Measurements from ENCODE around the gene KCMF1. TPM values are rescaled to one million over a fixed set of nuclear protein-coding genes. Genes with fewer than 3 reads are reported as not detected.

The KCMF1 gene
- total and polyA plus RNA-seq, 4 donors = 15.8 to 71.0 (median 47.4) TPM

GRCh38 chr2:85064927-85065577 is 94.1 kb downstream of the KCMF1 start:
- Histone ChIP-seq H3K9me3 (ENCODE audit: control insufficient read depth in 4 of 4, insufficient read depth in 3 of 4, low read length in 3 of 4) (no peaks in the 10 kb centered on the region), H3K4me1 (ENCODE audit: control insufficient read depth in 5 of 5, insufficient read depth in 5 of 5, low read length in 5 of 5) (peaks cover 0 to 9% (median 0%) of the 10 kb centered on the region in 5 donors), H3K27me3 (ENCODE audit: control insufficient read depth in 3 of 3, insufficient read depth in 3 of 3, low read length in 2 of 3) (peaks cover 0 to 3% (median 0%) of the 10 kb centered on the region in 3 donors), H3K9ac (ENCODE audit: insufficient read depth in 1 of 2, low read length in 2 of 2) (no peak overlapping the region), H3K27ac (ENCODE audit: low read depth in 1 of 2, low read length in 1 of 2) (no peak overlapping the region), H3K4me3 (no peak overlapping the region), H3K36me3 (ENCODE audit: control insufficient read depth in 4 of 4, insufficient read depth in 4 of 4, low read length in 4 of 4) (no peaks in the 10 kb centered on the region)
- ATAC-seq (ENCODE audit: insufficient read depth, low FRiP score) = no peak
- no peak for DNase-seq
- no peak for TF ChIP-seq CTCF (IDR thresholded peaks at IDR 0.05; ENCODE audit: control extremely low read depth, extremely low read depth)
- WGBS, 2 donors = 72 to 78% methylated on average over 14 of the region's 14 CpGs

DNA sequence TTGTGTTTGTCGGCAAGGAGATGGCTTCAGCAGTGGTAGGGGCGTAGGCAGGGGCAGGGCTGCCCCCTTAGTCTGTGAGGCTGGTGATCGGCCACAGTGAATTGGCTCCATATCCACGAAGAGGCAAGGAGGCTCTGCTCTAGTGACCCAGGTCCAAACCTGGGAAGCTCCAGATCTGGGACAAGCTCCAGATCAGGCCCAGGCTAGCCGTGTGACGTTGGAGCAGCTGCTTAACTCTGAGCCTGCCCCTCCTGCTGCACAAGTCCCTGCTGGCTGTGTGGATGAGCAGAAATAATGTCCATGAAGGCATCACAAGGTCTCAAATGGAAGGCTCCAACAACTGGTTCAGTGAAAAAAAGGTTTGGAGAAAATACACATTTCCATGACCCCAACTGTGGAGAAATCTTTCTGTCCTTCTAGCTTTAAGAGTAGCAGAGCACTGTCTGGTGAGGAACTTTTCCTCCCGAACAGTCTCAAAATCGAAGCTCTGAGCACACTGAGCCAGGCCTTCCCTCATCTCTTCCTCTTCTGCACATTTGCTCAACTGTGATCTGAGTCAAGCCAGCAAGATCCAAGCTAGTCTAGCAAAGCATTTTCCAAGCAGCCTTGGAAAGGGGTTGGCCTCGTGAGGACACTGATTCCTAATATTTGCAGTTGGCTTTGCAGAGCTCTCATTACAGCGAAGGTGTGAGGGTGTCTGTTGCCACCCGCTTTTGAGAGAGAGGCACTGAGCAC is 95.2 kb downstream of the KCMF1 start:
- no peak overlapping the region for H3K9ac ChIP-seq (ENCODE audit: insufficient read depth in 1 of 2, low read length in 2 of 2)
- H3K27me3 ChIP-seq (ENCODE audit: control insufficient read depth in 3 of 3, insufficient read depth in 3 of 3, low read length in 2 of 3) = peaks cover 0 to 3% (median 0%) of the 10 kb centered on the region in 3 donors
- DNase-seq = no peak
- no peak overlapping the region for H3K4me3 ChIP-seq
- peaks cover 0 to 9% (median 0%) of the 10 kb centered on the region in 5 donors for H3K4me1 ChIP-seq (ENCODE audit: control insufficient read depth in 5 of 5, insufficient read depth in 5 of 5, low read length in 5 of 5)
- ATAC-seq (ENCODE audit: insufficient read depth, low FRiP score) = no peak
- TF ChIP-seq CTCF (IDR thresholded peaks at IDR 0.05; ENCODE audit: control extremely low read depth, extremely low read depth) = no peak
- no peak overlapping the region for H3K27ac ChIP-seq (ENCODE audit: low read depth in 1 of 2, low read length in 1 of 2)
- H3K9me3 ChIP-seq (ENCODE audit: control insufficient read depth in 4 of 4, insufficient read depth in 3 of 4, low read length in 3 of 4) = no peaks in the 10 kb centered on the region
- no peaks in the 10 kb centered on the region for H3K36me3 ChIP-seq (ENCODE audit: control insufficient read depth in 4 of 4, insufficient read depth in 4 of 4, low read length in 4 of 4)
- WGBS, 2 donors = 80 to 82% methylated on average over 11 of the region's 11 CpGs

GRCh38 chr2:85066874-85067351 is 96.0 kb downstream of the KCMF1 start:
- Histone ChIP-seq H3K9me3 (ENCODE audit: control insufficient read depth in 4 of 4, insufficient read depth in 3 of 4, low read length in 3 of 4) (no peaks in the 10 kb centered on the region), H3K27ac (ENCODE audit: low read depth in 1 of 2, low read length in 1 of 2) (no peak overlapping the region), H3K4me1 (ENCODE audit: control insufficient read depth in 5 of 5, insufficient read depth in 5 of 5, low read length in 5 of 5) (peaks cover 0 to 9% (median 0%) of the 10 kb centered on the region in 5 donors), H3K27me3 (ENCODE audit: control insufficient read depth in 3 of 3, insufficient read depth in 3 of 3, low read length in 2 of 3) (peaks cover 0 to 2% (median 0%) of the 10 kb centered on the region in 3 donors), H3K36me3 (ENCODE audit: control insufficient read depth in 4 of 4, insufficient read depth in 4 of 4, low read length in 4 of 4) (no peaks in the 10 kb centered on the region), H3K4me3 (no peak overlapping the region), H3K9ac (ENCODE audit: insufficient read depth in 1 of 2, low read length in 2 of 2) (no peak overlapping the region)
- ATAC-seq (ENCODE audit: insufficient read depth, low FRiP score) = peak; percentile 65
- WGBS, 2 donors = 6 to 8% methylated on average over 19 of the region's 19 CpGs
- peak; percentile 62 for TF ChIP-seq CTCF (IDR thresholded peaks at IDR 0.05; ENCODE audit: control extremely low read depth, extremely low read depth)
- peak; percentile 85 to 89 (median 86) for DNase-seq
